ENCODE results near the gene PLEKHH2. TPM values are rescaled to one million over a fixed set of nuclear protein-coding genes. Genes with fewer than 3 reads are reported as not detected.
"Not testable (repeated sequence)": the region's sequence is repeated elsewhere in the genome, so short reads cannot be mapped to it uniquely, and the experiment has no call there.

PLEKHH2 gene
- total RNA-seq, 1 experiment from 2014 or later: 0.93 TPM

- no TSS peak for BruUV-seq (replicated peaks)
- ChIA-PET POLR2A (interaction anchor here (0.6 kb wide), 1 partner anchor 48 kb away, joined by 3 read pairs; no protein-coding TSS in a partner anchor), CTCF (no interaction called here)
- Mint-ChIP-seq H3K9me3 (ENCODE audit: unreplicated experiment) (no peaks in the 10 kb centered on the region), H3K4me1 (ENCODE audit: insufficient read depth, unreplicated experiment) (no peaks in the 10 kb centered on the region), H3K27me3 (ENCODE audit: insufficient read depth, unreplicated experiment) (no peaks in the 10 kb centered on the region), H3K4me3 (ENCODE audit: unreplicated experiment) (no peak overlapping the region), H3K27ac (ENCODE audit: low read depth, unreplicated experiment) (no peak overlapping the region), H3K36me3 (ENCODE audit: insufficient read depth, unreplicated experiment) (no peaks in the 10 kb centered on the region)
- intact Hi-C loops (cut with micrococcal nuclease): no loop called here
- no peak for DNase-seq (ENCODE audit: unreplicated experiment)
- TF ChIP-seq CTCF (IDR thresholded peaks at IDR 0.05; ENCODE audit: unreplicated experiment): no peak
Measured at GRCh38 chr2:43685357-43685756, 48.3 kb downstream of the PLEKHH2 start.

GRCh38 chr2:43689999-43690398, 52.9 kb downstream of the PLEKHH2 start:
- H3K9me3 Mint-ChIP-seq (ENCODE audit: unreplicated experiment): no peaks in the 10 kb centered on the region
- no TSS peak for BruUV-seq (replicated peaks)
- H3K27ac Mint-ChIP-seq (ENCODE audit: low read depth, unreplicated experiment): no peak overlapping the region
- no peak overlapping the region for H3K4me3 Mint-ChIP-seq (ENCODE audit: unreplicated experiment)
- DNase-seq (ENCODE audit: unreplicated experiment): no peak
- ChIA-PET CTCF (no interaction called here), POLR2A (no interaction called here)
- no peak for TF ChIP-seq CTCF (IDR thresholded peaks at IDR 0.05; ENCODE audit: unreplicated experiment)
- intact Hi-C loops (cut with micrococcal nuclease): no loop called here
- no peaks in the 10 kb centered on the region for H3K36me3 Mint-ChIP-seq (ENCODE audit: insufficient read depth, unreplicated experiment)
- H3K27me3 Mint-ChIP-seq (ENCODE audit: insufficient read depth, unreplicated experiment): no peaks in the 10 kb centered on the region
- H3K4me1 Mint-ChIP-seq (ENCODE audit: insufficient read depth, unreplicated experiment): no peaks in the 10 kb centered on the region

GRCh38 chr2:43692428-43692994, 55.5 kb downstream of the PLEKHH2 start:
- Mint-ChIP-seq H3K4me1 (ENCODE audit: insufficient read depth, unreplicated experiment) (no peaks in the 10 kb centered on the region), H3K27me3 (ENCODE audit: insufficient read depth, unreplicated experiment) (no peaks in the 10 kb centered on the region), H3K36me3 (ENCODE audit: insufficient read depth, unreplicated experiment) (no peaks in the 10 kb centered on the region), H3K27ac (ENCODE audit: low read depth, unreplicated experiment) (no peak overlapping the region), H3K9me3 (ENCODE audit: unreplicated experiment) (no peaks in the 10 kb centered on the region), H3K4me3 (ENCODE audit: unreplicated experiment) (no peak overlapping the region)
- ChIA-PET CTCF (interaction anchor here (0.7 kb wide), 1 partner anchor 35 kb away, joined by 4 read pairs; no protein-coding TSS in a partner anchor), POLR2A (interaction anchor here (1.4 kb wide), 1 partner anchor 11 kb away, joined by 3 read pairs; no protein-coding TSS in a partner anchor)
- intact Hi-C loops (cut with micrococcal nuclease): no loop called here
- DNase-seq (ENCODE audit: unreplicated experiment): no peak
- no peak for TF ChIP-seq CTCF (IDR thresholded peaks at IDR 0.05; ENCODE audit: unreplicated experiment)
- no TSS peak for BruUV-seq (replicated peaks)

GRCh38 chr2:43698140-43698539, 61.1 kb downstream of the PLEKHH2 start:
- H3K9me3 Mint-ChIP-seq (ENCODE audit: unreplicated experiment); CTCF ChIA-PET; intact Hi-C loops (cut with micrococcal nuclease); H3K27ac Mint-ChIP-seq (ENCODE audit: low read depth, unreplicated experiment); POLR2A ChIA-PET; DNase-seq (ENCODE audit: unreplicated experiment); H3K4me3 Mint-ChIP-seq (ENCODE audit: unreplicated experiment); H3K36me3 Mint-ChIP-seq (ENCODE audit: insufficient read depth, unreplicated experiment); H3K4me1 Mint-ChIP-seq (ENCODE audit: insufficient read depth, unreplicated experiment); BruUV-seq (replicated peaks); H3K27me3 Mint-ChIP-seq (ENCODE audit: insufficient read depth, unreplicated experiment): not testable (repeated sequence)

- intact Hi-C loops (cut with micrococcal nuclease): no loop called here
- Mint-ChIP-seq H3K4me1 (ENCODE audit: insufficient read depth, unreplicated experiment) (no peaks in the 10 kb centered on the region), H3K9me3 (ENCODE audit: unreplicated experiment) (no peaks in the 10 kb centered on the region), H3K4me3 (ENCODE audit: unreplicated experiment) (no peak overlapping the region), H3K27me3 (ENCODE audit: insufficient read depth, unreplicated experiment) (no peaks in the 10 kb centered on the region), H3K27ac (ENCODE audit: low read depth, unreplicated experiment) (no peak overlapping the region), H3K36me3 (ENCODE audit: insufficient read depth, unreplicated experiment) (no peaks in the 10 kb centered on the region)
- CTCF ChIA-PET: interaction anchor here (1.0 kb wide), 1 partner anchor 18 kb away, joined by 3 read pairs; no protein-coding TSS in a partner anchor
- BruUV-seq (replicated peaks): no TSS peak
- no peak for DNase-seq (ENCODE audit: unreplicated experiment)
- POLR2A ChIA-PET: no interaction called here
- no peak for TF ChIP-seq CTCF (IDR thresholded peaks at IDR 0.05; ENCODE audit: unreplicated experiment)
Measured at GRCh38 chr2:43699761-43700160, 62.7 kb downstream of the PLEKHH2 start.
